Measurements from ENCODE around the gene ATP1B3. TPM values are rescaled to one million over a fixed set of nuclear protein-coding genes. Genes with fewer than 3 reads are reported as not detected.
A peak's percentile ranks its signal among the peaks of the same experiment; 100 is the strongest.

Gene ATP1B3
- total RNA-seq, 2 donors from 2014 or later = 182 to 194 TPM

GRCh38 chr3:141913150-141913811 is 36.8 kb downstream of the ATP1B3 start:
- H3K4me1 ChIP-seq (ENCODE audit: control insufficient read depth, insufficient read depth, low read length) = peaks cover 4% of the 10 kb centered on the region
- H3K27ac ChIP-seq (ENCODE audit: low read depth, low read length) = no peak overlapping the region
- H3K27me3 ChIP-seq (ENCODE audit: control insufficient read depth, insufficient read depth, low read length, poor library complexity, severe bottlenecking) = no peaks in the 10 kb centered on the region
- H3K4me3 ChIP-seq (ENCODE audit: low read length) = no peak overlapping the region
- H3K36me3 ChIP-seq (ENCODE audit: control insufficient read depth, insufficient read depth, low read length) = peaks cover 89% of the 10 kb centered on the region
- Mint-ChIP-seq H3K36me3 (ENCODE audit: low read depth) (peaks cover 87% of the 10 kb centered on the region), H3K4me3 (no peak overlapping the region), H3K27ac (no peak overlapping the region), H3K27me3 (ENCODE audit: insufficient read depth) (no peaks in the 10 kb centered on the region), H3K4me1 (peaks cover under 1% of the 10 kb centered on the region), H3K9me3 (peaks cover 9% of the 10 kb centered on the region)
- peak; percentile 84 for TF ChIP-seq CTCF (conservative IDR thresholded peaks at IDR 0.05)
- 91% methylated on average over 1 of the region's 1 CpG; no CpG with 5 or more reads in 1 of the 2 experiments for WGBS, 2 experiments (ENCODE audit: insufficient coverage in 1 of 2, insufficient read length in 1 of 2)
- peaks cover 21% of the 10 kb centered on the region for H3K9me3 ChIP-seq (ENCODE audit: control insufficient read depth, low read length)
- DNase-seq = peak; percentile 58
- H3K9ac ChIP-seq (ENCODE audit: extremely low read depth, low read length, poor library complexity, severe bottlenecking) = no peak overlapping the region

- Histone ChIP-seq H3K27ac (ENCODE audit: low read depth, low read length) (no peak overlapping the region), H3K9ac (ENCODE audit: extremely low read depth, low read length, poor library complexity, severe bottlenecking) (no peak overlapping the region), H3K4me1 (ENCODE audit: control insufficient read depth, insufficient read depth, low read length) (no peaks in the 10 kb centered on the region), H3K4me3 (ENCODE audit: low read length) (no peak overlapping the region), H3K36me3 (ENCODE audit: control insufficient read depth, insufficient read depth, low read length) (peaks cover 89% of the 10 kb centered on the region), H3K27me3 (ENCODE audit: control insufficient read depth, insufficient read depth, low read length, poor library complexity, severe bottlenecking) (no peaks in the 10 kb centered on the region), H3K9me3 (ENCODE audit: control insufficient read depth, low read length) (peaks cover 21% of the 10 kb centered on the region)
- WGBS, 2 experiments (ENCODE audit: insufficient coverage in 1 of 2, insufficient read length in 1 of 2) = 93 to 96% methylated on average over 3 to 4 of the region's 4 CpGs
- Mint-ChIP-seq H3K4me3 (no peak overlapping the region), H3K27ac (no peak overlapping the region), H3K4me1 (no peaks in the 10 kb centered on the region), H3K36me3 (ENCODE audit: low read depth) (peaks cover 84% of the 10 kb centered on the region), H3K9me3 (peaks cover 9% of the 10 kb centered on the region), H3K27me3 (ENCODE audit: insufficient read depth) (no peaks in the 10 kb centered on the region)
- no peak for TF ChIP-seq CTCF (conservative IDR thresholded peaks at IDR 0.05)
- DNase-seq = no peak
Measured at GRCh38 chr3:141914311-141914710, 37.9 kb downstream of the ATP1B3 start.

DNA sequence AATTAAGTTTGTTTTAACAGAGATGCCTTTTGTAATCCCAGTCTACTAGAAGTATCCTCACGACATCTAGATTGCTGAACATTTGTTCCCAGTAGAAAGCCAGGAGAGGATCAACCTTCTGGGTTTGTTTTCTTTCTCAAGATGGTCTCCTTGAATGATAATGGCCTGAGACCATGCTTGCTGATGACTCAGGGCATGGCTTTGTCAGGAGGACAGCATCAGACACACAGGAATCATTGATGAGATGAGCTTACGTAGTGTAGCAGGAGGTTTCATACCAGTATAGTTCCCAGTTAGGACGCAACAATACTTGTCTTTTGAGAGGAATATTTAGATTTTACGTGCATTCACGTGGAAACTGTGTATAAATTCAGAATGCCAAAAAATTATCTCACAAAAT is 38.6 kb downstream of the ATP1B3 start:
- no peaks in the 10 kb centered on the region for H3K27me3 ChIP-seq (ENCODE audit: control insufficient read depth, insufficient read depth, low read length, poor library complexity, severe bottlenecking)
- peaks cover 9% of the 10 kb centered on the region for H3K9me3 Mint-ChIP-seq
- H3K27ac Mint-ChIP-seq = peak overlapping the region; percentile 41
- H3K4me3 Mint-ChIP-seq = no peak overlapping the region
- no peak overlapping the region for H3K27ac ChIP-seq (ENCODE audit: low read depth, low read length)
- no peaks in the 10 kb centered on the region for H3K4me1 Mint-ChIP-seq
- H3K27me3 Mint-ChIP-seq (ENCODE audit: insufficient read depth) = no peaks in the 10 kb centered on the region
- WGBS, 2 experiments (ENCODE audit: insufficient coverage in 1 of 2, insufficient read length in 1 of 2) = 91 to 95% methylated on average over 5 of the region's 5 CpGs
- no peak for DNase-seq
- no peak for TF ChIP-seq CTCF (conservative IDR thresholded peaks at IDR 0.05)
- peaks cover 80% of the 10 kb centered on the region for H3K36me3 Mint-ChIP-seq (ENCODE audit: low read depth)
- H3K4me3 ChIP-seq (ENCODE audit: low read length) = no peak overlapping the region
- no peak overlapping the region for H3K9ac ChIP-seq (ENCODE audit: extremely low read depth, low read length, poor library complexity, severe bottlenecking)
- H3K4me1 ChIP-seq (ENCODE audit: control insufficient read depth, insufficient read depth, low read length) = no peaks in the 10 kb centered on the region
- peaks cover 89% of the 10 kb centered on the region for H3K36me3 ChIP-seq (ENCODE audit: control insufficient read depth, insufficient read depth, low read length)
- H3K9me3 ChIP-seq (ENCODE audit: control insufficient read depth, low read length) = peaks cover 21% of the 10 kb centered on the region

All from endodermal cell (in vitro differentiated cells).